A673 (cell line): ENCODE data around the gene OR4Q3.

Experiments used
- EZH2 ChIP-seq: fragments of 200-600 bp; sonication (generic); IDR thresholded peaks from 2 replicates; pipeline ENCODE4 v1.6.1; 2017; ENCODE audit warnings: borderline replicate concordance, low read depth, mild to moderate bottlenecking, mixed read lengths, antibody characterized with exemption, low read length; ENCODE audit not compliant: poor library complexity, severe bottlenecking
- TF ChIP-seq, protein P1 (sequence below): fragments of 300-800, 200-600 bp; sonication (generic); conservative IDR thresholded peaks from 2 replicates; pipeline ENCODE4 v1.5.1; 2017; ENCODE audit warnings: low read depth, mild to moderate bottlenecking, antibody characterized with exemption, low read length, moderate library complexity, mixed read lengths

DNA sequence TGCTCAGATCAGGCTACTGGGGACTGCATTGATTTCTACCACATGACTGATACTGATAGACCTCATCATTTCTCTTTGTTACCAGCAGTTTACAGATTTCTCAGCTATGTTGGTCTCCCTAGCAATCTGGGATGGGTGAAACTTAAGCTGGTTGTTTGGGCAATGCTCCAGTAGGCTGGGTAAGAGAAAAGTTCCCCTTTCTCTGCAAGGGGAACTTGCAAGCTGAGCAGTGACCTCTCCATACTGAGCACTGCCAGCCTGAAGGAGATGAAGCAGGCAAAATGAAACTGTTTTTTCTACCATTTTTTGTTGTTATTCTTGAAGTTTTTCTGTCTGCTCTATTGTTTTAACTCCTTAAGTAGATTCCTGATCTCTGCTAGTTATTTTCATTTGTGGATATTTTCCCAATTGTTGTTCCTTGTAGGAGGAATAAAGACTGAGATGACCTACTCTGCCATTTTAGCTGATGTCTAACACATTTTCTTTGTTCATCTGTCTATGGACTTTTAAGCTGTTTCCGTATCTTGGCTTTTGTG is 28.6 kb downstream of the OR4Q3 start:
- TF ChIP-seq, protein P1, sequence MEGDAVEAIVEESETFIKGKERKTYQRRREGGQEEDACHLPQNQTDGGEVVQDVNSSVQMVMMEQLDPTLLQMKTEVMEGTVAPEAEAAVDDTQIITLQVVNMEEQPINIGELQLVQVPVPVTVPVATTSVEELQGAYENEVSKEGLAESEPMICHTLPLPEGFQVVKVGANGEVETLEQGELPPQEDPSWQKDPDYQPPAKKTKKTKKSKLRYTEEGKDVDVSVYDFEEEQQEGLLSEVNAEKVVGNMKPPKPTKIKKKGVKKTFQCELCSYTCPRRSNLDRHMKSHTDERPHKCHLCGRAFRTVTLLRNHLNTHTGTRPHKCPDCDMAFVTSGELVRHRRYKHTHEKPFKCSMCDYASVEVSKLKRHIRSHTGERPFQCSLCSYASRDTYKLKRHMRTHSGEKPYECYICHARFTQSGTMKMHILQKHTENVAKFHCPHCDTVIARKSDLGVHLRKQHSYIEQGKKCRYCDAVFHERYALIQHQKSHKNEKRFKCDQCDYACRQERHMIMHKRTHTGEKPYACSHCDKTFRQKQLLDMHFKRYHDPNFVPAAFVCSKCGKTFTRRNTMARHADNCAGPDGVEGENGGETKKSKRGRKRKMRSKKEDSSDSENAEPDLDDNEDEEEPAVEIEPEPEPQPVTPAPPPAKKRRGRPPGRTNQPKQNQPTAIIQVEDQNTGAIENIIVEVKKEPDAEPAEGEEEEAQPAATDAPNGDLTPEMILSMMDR = no peak
- TF ChIP-seq EZH2 = no peak
